ENCODE measurements around the gene FKBP1A.
A peak's percentile ranks its signal among the peaks of the same experiment; 100 is the strongest.

Gene FKBP1A

DNA sequence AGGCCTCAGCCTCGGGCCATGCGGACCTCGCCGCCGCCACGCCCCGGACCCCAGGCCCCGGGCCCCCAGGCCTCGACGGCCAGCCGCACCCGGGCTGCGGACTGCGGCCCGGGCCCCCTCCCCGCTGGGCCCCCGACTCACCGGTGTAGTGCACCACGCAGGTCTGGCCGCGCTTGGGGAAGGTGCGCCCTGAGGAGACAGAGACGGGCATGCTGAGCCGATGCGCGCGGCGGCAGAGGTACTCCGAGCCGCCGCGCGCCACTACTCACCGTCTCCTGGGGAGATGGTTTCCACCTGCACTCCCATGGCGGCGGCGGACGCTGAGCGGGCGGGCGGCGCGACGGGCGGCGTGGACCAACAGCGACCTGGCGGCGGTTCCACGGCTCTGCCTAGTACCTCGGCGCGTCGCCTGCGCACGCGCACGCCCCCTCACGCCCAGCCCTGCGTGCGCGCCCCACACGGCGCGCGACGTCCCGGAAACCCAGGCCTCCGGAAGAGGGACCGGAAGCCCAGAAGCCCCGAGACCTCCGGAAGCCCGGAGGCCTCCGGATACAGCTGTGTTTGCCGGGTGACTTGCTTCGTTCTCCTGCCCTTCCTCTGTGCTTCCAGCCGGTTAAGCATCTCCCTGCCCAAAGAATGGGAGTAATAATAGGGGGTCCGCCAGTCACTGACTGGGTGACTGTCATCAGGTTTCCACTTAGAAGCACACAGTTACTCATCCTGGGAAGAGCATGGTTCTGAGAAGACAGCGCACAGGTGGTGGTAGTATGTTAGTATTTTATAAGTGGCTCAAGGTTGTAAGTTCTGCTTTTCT, at the start of gene FKBP1A:
TSS of gene FKBP1A (minus strand) at position 362 of the 814 bp plus-strand sequence. CDS start at position 306, 56 bp downstream.
- peak; percentile 94 to 96 for DNase-seq
- TF ChIP-seq GATA1 (IDR thresholded peaks at IDR 0.05; ENCODE audit: low read depth, low read length) (no peak), POLR2A (IDR thresholded peaks at IDR 0.05; ENCODE audit: low read length) (peak; percentile 75)

GRCh38 chr20:1442304-1442703, 49.5 kb upstream of the FKBP1A start:
- no peak for DNase-seq
- TF ChIP-seq POLR2A (IDR thresholded peaks at IDR 0.05; ENCODE audit: low read length) (no peak), GATA1 (IDR thresholded peaks at IDR 0.05; ENCODE audit: low read depth, low read length) (no peak)

GRCh38 chr20:1441133-1441532, 48.3 kb upstream of the FKBP1A start:
- no peak for DNase-seq
- TF ChIP-seq POLR2A (IDR thresholded peaks at IDR 0.05; ENCODE audit: low read length) (no peak), GATA1 (IDR thresholded peaks at IDR 0.05; ENCODE audit: low read depth, low read length) (no peak)

DNA sequence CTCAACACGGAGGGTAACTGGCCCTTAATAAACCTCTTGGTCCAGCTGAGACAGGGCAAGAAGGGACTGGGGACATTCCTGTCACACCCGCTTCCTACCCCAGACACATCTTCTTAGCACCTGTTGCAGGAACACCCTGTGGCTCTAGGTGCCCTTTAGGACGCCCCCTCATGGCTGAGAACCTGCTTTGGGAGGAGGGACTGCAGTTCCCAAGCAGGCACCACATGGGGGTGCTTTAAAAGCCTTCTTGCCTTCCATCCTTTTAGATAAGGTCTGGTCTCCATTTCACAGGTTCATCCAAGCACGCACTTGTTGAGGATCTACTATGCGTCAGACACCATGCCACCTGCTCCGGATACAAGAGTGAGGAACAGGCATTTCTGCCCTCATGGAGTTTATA, 47.2 kb upstream of the FKBP1A start:
- TF ChIP-seq GATA1 (IDR thresholded peaks at IDR 0.05; ENCODE audit: low read depth, low read length) (no peak), POLR2A (IDR thresholded peaks at IDR 0.05; ENCODE audit: low read length) (no peak)
- peak; percentile 33 to 37 for DNase-seq

DNA sequence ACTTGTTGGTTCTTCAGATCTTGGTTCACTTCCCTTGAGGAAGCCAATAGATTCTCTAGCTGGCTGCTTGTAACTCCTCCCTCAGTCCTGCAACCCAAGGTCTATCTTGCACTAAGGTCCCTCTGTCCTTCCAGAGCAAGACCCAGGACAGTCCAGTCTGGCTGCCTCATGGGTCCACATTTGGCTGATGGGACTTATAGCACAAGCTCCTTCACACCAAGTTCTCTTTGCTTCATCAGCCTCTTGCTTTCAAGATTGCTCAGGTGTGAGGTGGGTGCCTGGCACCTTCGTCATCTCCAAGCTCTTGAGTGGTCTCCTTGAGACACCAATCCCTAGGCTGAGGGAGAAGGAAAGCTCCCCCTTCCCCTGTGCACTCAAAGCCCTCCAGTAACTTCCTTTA, 45.5 kb upstream of the FKBP1A start:
- no peak for DNase-seq
- TF ChIP-seq POLR2A (IDR thresholded peaks at IDR 0.05; ENCODE audit: low read length) (no peak), GATA1 (IDR thresholded peaks at IDR 0.05; ENCODE audit: low read depth, low read length) (no peak)

DNA sequence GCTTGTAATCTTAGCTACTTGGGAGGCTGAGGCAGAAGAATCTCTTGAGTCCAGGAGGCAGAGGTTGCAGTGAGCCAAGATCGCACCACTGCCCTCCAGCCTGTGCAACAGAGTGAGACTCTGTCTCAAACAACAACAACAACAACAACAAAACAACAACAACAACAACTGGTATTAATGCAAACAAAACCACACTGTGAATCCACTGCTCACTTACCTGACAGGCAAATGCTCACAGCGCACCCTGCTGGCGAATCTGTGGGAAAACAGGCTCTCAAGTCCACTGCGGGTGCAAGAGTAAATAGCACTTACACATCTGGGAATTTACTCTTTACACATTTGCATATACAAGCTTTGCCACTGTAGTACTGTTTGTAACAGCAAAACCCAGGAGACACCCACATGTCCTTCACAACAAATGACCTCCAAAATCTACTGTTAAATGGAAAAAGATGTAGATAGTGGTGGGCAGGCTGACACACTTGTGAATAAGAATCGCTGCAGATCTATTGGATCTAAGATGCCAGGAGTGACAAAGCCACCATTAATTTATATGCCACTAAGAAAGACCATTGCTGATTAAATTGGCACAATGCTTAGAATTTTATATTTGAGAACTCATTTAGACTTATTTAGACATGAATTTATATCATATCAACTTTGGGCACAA, 44.5 kb upstream of the FKBP1A start:
- peak; percentile 82 to 90 for DNase-seq
- TF ChIP-seq GATA1 (IDR thresholded peaks at IDR 0.05; ENCODE audit: low read depth, low read length) (no peak), POLR2A (IDR thresholded peaks at IDR 0.05; ENCODE audit: low read length) (no peak)

DNA sequence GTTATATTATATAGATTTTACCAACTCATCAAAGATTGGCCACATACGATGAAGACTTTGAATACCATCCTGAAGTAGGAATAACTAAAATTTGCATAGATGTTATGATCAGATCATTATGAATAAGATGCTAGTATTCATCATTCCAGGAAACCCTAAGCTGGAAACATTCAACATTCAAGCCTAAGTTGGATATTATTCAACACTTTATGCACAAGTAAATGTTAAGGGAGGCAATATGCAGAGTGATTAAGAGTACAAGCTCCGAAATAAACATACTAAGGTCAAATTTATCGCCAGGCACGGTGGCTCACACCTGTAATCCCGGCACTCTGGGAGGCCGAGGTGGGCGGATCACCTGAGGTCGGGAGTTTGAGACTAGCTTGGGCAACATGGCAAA, 43.4 kb upstream of the FKBP1A start:
- TF ChIP-seq GATA1 (IDR thresholded peaks at IDR 0.05; ENCODE audit: low read depth, low read length): no peak
- no peak for TF ChIP-seq POLR2A (IDR thresholded peaks at IDR 0.05; ENCODE audit: low read length)
- no peak for DNase-seq

DNA sequence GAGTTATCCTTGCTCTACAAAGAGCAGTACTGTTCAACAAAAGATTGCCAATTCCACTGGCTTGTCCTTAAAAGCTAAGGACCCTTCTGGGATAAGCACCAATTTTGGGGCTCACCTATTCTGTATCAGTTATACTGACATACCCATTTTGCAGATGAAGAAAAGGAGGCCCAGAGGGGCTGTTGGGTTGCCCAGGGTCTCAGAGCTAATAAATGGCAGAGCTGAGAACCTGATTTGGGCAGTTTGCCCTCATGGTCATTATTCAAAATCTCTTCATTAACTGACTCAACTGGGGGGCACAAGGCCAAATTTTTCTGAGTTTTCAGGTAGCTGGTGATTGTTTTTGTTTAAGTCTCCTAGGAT, 42.5 kb upstream of the FKBP1A start:
- no peak for DNase-seq
- TF ChIP-seq POLR2A (IDR thresholded peaks at IDR 0.05; ENCODE audit: low read length) (no peak), GATA1 (IDR thresholded peaks at IDR 0.05; ENCODE audit: low read depth, low read length) (no peak)

GRCh38 chr20:1434571-1435336, 41.9 kb upstream of the FKBP1A start:
- peak; percentile 28 to 36 for DNase-seq
- TF ChIP-seq GATA1 (IDR thresholded peaks at IDR 0.05; ENCODE audit: low read depth, low read length) (no peak), POLR2A (IDR thresholded peaks at IDR 0.05; ENCODE audit: low read length) (no peak)

DNA sequence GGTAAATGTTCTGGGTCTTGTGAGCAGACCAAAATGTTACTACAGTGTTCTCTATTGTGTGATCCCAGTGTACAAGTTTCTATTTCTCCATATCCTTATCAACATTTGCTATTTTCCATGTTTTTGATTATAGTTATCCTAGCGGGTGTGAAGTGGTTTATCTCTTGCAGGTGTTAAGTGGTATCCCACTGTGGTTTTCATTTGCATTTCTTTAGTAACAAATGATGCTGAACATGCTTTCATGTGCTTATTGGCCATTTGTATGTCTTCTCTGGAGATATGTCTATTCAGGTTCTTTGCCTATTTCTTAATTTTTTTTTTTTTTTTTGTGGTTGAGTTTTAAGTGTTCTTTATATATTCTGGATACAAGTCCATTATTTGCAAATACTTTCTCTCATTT, 38.3 kb upstream of the FKBP1A start:
- no peak for DNase-seq
- no peak for TF ChIP-seq POLR2A (IDR thresholded peaks at IDR 0.05; ENCODE audit: low read length)
- no peak for TF ChIP-seq GATA1 (IDR thresholded peaks at IDR 0.05; ENCODE audit: low read depth, low read length)

DNA sequence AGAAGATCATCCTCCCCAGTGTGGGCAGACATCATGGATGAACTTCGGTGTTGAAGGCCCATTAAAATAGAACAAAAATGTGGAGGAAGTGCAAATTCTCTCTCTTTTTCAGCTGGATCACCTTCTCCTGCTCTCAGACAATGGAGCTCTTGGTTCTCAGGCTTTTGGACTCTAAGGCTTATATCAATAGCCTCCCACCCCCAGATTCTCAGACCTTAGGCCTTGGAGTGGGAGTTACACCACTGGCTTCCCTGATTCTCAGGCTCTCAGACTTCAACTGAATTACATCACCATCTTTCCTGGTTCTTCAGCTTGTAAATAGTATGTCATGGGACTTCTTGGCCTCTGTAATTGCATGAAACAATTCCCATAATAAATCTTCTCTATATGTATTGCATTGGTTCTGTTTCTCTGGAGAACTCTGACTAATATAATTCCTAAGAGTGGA, 37.2 kb upstream of the FKBP1A start:
- DNase-seq: no peak
- no peak for TF ChIP-seq POLR2A (IDR thresholded peaks at IDR 0.05; ENCODE audit: low read length)
- no peak for TF ChIP-seq GATA1 (IDR thresholded peaks at IDR 0.05; ENCODE audit: low read depth, low read length)

GRCh38 chr20:1429143-1429728, 36.4 kb upstream of the FKBP1A start:
- TF ChIP-seq GATA1 (IDR thresholded peaks at IDR 0.05; ENCODE audit: low read depth, low read length) (no peak), POLR2A (IDR thresholded peaks at IDR 0.05; ENCODE audit: low read length) (no peak)
- DNase-seq: no peak

- no peak for DNase-seq
- TF ChIP-seq POLR2A (IDR thresholded peaks at IDR 0.05; ENCODE audit: low read length) (no peak), GATA1 (IDR thresholded peaks at IDR 0.05; ENCODE audit: low read depth, low read length) (no peak)
These were observed 34.7 kb upstream of the FKBP1A start for GRCh38 chr20:1427457-1428054.
